NCI-H2029 treated with DMSO at 0.1 percent for 48 hours (cell line): Measurements from ENCODE around the gene COG6.

Source experiments
- DNase-seq: peaks from one replicate; lab custom pipeline; 2025; lab: John Stamatoyannopoulos, UW

COG6 gene

GRCh38 chr13:39682310-39682709 is 26.8 kb downstream of the COG6 start:
- no peak for DNase-seq

GRCh38 chr13:39682788-39683187 is 27.3 kb downstream of the COG6 start:
- no peak for DNase-seq

- DNase-seq = no peak
Measured at GRCh38 chr13:39684531-39685137, 29.2 kb downstream of the COG6 start.

- DNase-seq = no peak
Measured at GRCh38 chr13:39685652-39686051, 30.2 kb downstream of the COG6 start.

- no peak for DNase-seq
Measured at GRCh38 chr13:39688278-39688677, 32.8 kb downstream of the COG6 start.

GRCh38 chr13:39688699-39689405 is 33.4 kb downstream of the COG6 start:
- no peak for DNase-seq

GRCh38 chr13:39692660-39693438 is 37.4 kb downstream of the COG6 start:
- DNase-seq = no peak

- DNase-seq = no peak
Measured at GRCh38 chr13:39699274-39699673, 43.8 kb downstream of the COG6 start.

- no peak for DNase-seq
Measured at GRCh38 chr13:39712626-39713025, 57.2 kb downstream of the COG6 start.

- DNase-seq = no peak
Measured at GRCh38 chr13:39729156-39729555, 73.7 kb downstream of the COG6 start.

- DNase-seq = no peak
Measured at GRCh38 chr13:39734952-39735351, 79.5 kb downstream of the COG6 start.

- no peak for DNase-seq
Measured at GRCh38 chr13:39737047-39737446, 81.6 kb downstream of the COG6 start.

- DNase-seq = no peak
Measured at GRCh38 chr13:39740761-39741160, 85.3 kb downstream of the COG6 start.

GRCh38 chr13:39748961-39749360 is 93.5 kb downstream of the COG6 start:
- DNase-seq = no peak

GRCh38 chr13:39749528-39749927 is 94.1 kb downstream of the COG6 start:
- DNase-seq = no peak

- no peak for DNase-seq
Measured at GRCh38 chr13:39751805-39752204, 96.3 kb downstream of the COG6 start.

- no peak for DNase-seq
Measured at GRCh38 chr13:39760521-39760920, 105.1 kb downstream of the COG6 start.

GRCh38 chr13:39765801-39766463 is 110.5 kb downstream of the COG6 start:
- peak; percentile 35 for DNase-seq

GRCh38 chr13:39766464-39767158 is 111.1 kb downstream of the COG6 start:
- no peak for DNase-seq

GRCh38 chr13:39767791-39768517 is 112.5 kb downstream of the COG6 start:
- no peak for DNase-seq

- no peak for DNase-seq
Measured at GRCh38 chr13:39768962-39769361, 113.5 kb downstream of the COG6 start.
